Lower lobe of right lung (tissue), 2 donors: ENCODE results near the gene CSF3R. TPM values are rescaled to one million over a fixed set of nuclear protein-coding genes. Genes with fewer than 3 reads are reported as not detected.
A peak's percentile ranks its signal among the peaks of the same experiment; 100 is the strongest.
"Not testable (repeated sequence)": the region's sequence is repeated elsewhere in the genome, so short reads cannot be mapped to it uniquely, and the experiment has no call there.

Experiments used
- ATAC-seq, 2 donors: fragments of 200-7000 bp; cut with Tn5 transposase; one replicate each; pipeline ENCODE4 v1.9.1; 2020 to 2022; ENCODE audit warnings: mild to moderate bottlenecking in 2 of 2, moderate library complexity in 2 of 2
- DNase-seq: peaks from one replicate; pipeline ENCODE4 v3.0.0-alpha.2; 2020
- H3K27ac ChIP-seq: fragments of 200-600 bp; one replicate; pipeline ENCODE4 v1.8.0; 2022
- H3K27me3 ChIP-seq: fragments of 200-600 bp; one replicate; pipeline ENCODE4 v1.8.0; 2022; ENCODE audit warnings: low read depth
- H3K36me3 ChIP-seq: fragments of 200-600 bp; one replicate; pipeline ENCODE4 v1.8.0; 2022; ENCODE audit warnings: mild to moderate bottlenecking
- H3K4me1 ChIP-seq: fragments of 200-600 bp; one replicate; pipeline ENCODE4 v1.8.0; 2022
- H3K4me3 ChIP-seq: fragments of 200-600 bp; one replicate; pipeline ENCODE4 v1.8.0; 2022; ENCODE audit warnings: mild to moderate bottlenecking
- H3K9me3 ChIP-seq: fragments of 200-600 bp; one replicate; pipeline ENCODE4 v1.8.0; 2022
- CTCF ChIP-seq: fragments of 200-600 bp; IDR thresholded peaks from one replicate; pipeline ENCODE4 v1.8.0; 2022; ENCODE audit warnings: antibody characterized with exemption, mild to moderate bottlenecking
- intact Hi-C: fragments of 100-400 bp; cut with DNase I; formaldehyde crosslinking; loops from one replicate; pipeline ENCODE4 v1.11.0; 2022
- total RNA-seq: library from RNA; stranded (reverse); fragmentation: NEBNext Ultra II Directional; extraction: Animal tissue kit (Norgen Biotek cat#: 25700); gene quantifications from one replicate; pipeline ENCODE4 v1.2.1, GENCODE V29; 2021
- donor health status: DM: no; HTN: yes; CAD: no; lungs with severe emphysema.

CSF3R gene
- total RNA-seq, 1 donor from 2014 or later, result 214 TPM

GRCh38 chr1:36492491-36492890 lies 9.8 kb upstream of the CSF3R start:
- DNase-seq, result no peak
- no peak for ATAC-seq
- peaks cover 3% of the 10 kb centered on the region for H3K4me1 ChIP-seq
- no peak overlapping the region for H3K27ac ChIP-seq
- no peaks in the 10 kb centered on the region for H3K36me3 ChIP-seq
- H3K9me3 ChIP-seq, result no peaks in the 10 kb centered on the region
- intact Hi-C loops, result no loop called here
- no peaks in the 10 kb centered on the region for H3K27me3 ChIP-seq
- no peak overlapping the region for H3K4me3 ChIP-seq
- TF ChIP-seq CTCF, result no peak

- peaks cover 22% of the 10 kb centered on the region for H3K4me1 ChIP-seq
- DNase-seq, H3K27ac ChIP-seq, H3K36me3 ChIP-seq, H3K27me3 ChIP-seq, intact Hi-C loops, ATAC-seq, H3K4me3 ChIP-seq, H3K9me3 ChIP-seq: not testable (repeated sequence)
Measured at GRCh38 chr1:36489258-36490051, 6.7 kb upstream of the CSF3R start.

GRCh38 chr1:36487906-36488305 lies 5.2 kb upstream of the CSF3R start:
- Histone ChIP-seq H3K9me3 (no peaks in the 10 kb centered on the region), H3K4me3 (no peak overlapping the region), H3K27ac (peak overlapping the region; percentile 80), H3K36me3 (no peaks in the 10 kb centered on the region), H3K27me3 (no peaks in the 10 kb centered on the region), H3K4me1 (peaks cover 28% of the 10 kb centered on the region)
- no peak for ATAC-seq
- no peak for TF ChIP-seq CTCF
- DNase-seq, result no peak
- intact Hi-C loops, result no loop called here

- H3K27ac ChIP-seq, result peak overlapping the region; percentile 80
- DNase-seq, H3K4me3 ChIP-seq: not testable (repeated sequence)
Measured at GRCh38 chr1:36487336-36487725, 4.6 kb upstream of the CSF3R start.

GRCh38 chr1:36486439-36487335 lies 4.0 kb upstream of the CSF3R start:
- no peaks in the 10 kb centered on the region for H3K36me3 ChIP-seq
- TF ChIP-seq CTCF, result no peak
- DNase-seq (peak; percentile 93), ATAC-seq (peak; percentile 90 to 92)
- no peaks in the 10 kb centered on the region for H3K9me3 ChIP-seq
- peaks cover 34% of the 10 kb centered on the region for H3K4me1 ChIP-seq
- peak overlapping the region; percentile 80 for H3K27ac ChIP-seq
- intact Hi-C loops, result no loop called here
- peak overlapping the region; percentile 3 for H3K4me3 ChIP-seq
- no peaks in the 10 kb centered on the region for H3K27me3 ChIP-seq

More at GRCh38 chr1:36487336-36487725, 4.6 kb upstream of the CSF3R start:
- H3K27me3 ChIP-seq, H3K9me3 ChIP-seq, intact Hi-C loops, ATAC-seq, H3K36me3 ChIP-seq: not testable (repeated sequence)
- H3K4me1 ChIP-seq, result peaks cover 34% of the 10 kb centered on the region

GRCh38 chr1:36486093-36486438 lies 3.4 kb upstream of the CSF3R start:
- peak overlapping the region; percentile 80 for H3K27ac ChIP-seq
- H3K4me1 ChIP-seq, result peaks cover 40% of the 10 kb centered on the region
- ATAC-seq, result no peak

More at GRCh38 chr1:36486093-36486438, 3.4 kb upstream of the CSF3R start:
- no peaks in the 10 kb centered on the region for H3K36me3 ChIP-seq
- no peaks in the 10 kb centered on the region for H3K9me3 ChIP-seq
- no peak for TF ChIP-seq CTCF
- H3K27me3 ChIP-seq, result no peaks in the 10 kb centered on the region
- intact Hi-C loops, result no loop called here
- H3K4me3 ChIP-seq, result peak overlapping the region; percentile 3
- DNase-seq, result no peak
